SU-DHL-6 (cell line): ENCODE results near the gene DLST.

Experiments
- H2AFZ ChIP-seq: fragments of 200-600 bp; sonication (generic); 2 replicates; pipeline ENCODE4 v1.6.1; 2014; ENCODE audit warnings: low read depth, mild to moderate bottlenecking, moderate library complexity, mixed read lengths, antibody characterized with exemption, low read length; ENCODE audit not compliant: severe bottlenecking
- H3F3A ChIP-seq: fragments of 200-600 bp; shearing (Covaris generic); 2 replicates; pipeline ENCODE4 v1.6.0; 2016; ENCODE audit warnings: antibody characterized with exemption, mild to moderate bottlenecking; ENCODE audit not compliant: insufficient read depth
- H3K27ac ChIP-seq: fragments of 200-600 bp; sonication (generic); 2 replicates; pipeline ENCODE4 v1.5.1; 2016; ENCODE audit warnings: low read depth, mild to moderate bottlenecking, low read length, moderate library complexity, mixed read lengths
- H3K27me3 ChIP-seq: fragments of 200-600 bp; sonication (generic), shearing (Covaris generic); 2 replicates; pipeline ENCODE4 v1.6.0; 2014; ENCODE audit warnings: mild to moderate bottlenecking, low read length
- H3K36me3 ChIP-seq: fragments of 200-600 bp; sonication (generic); 2 replicates; pipeline ENCODE4 v1.6.1; 2014; ENCODE audit warnings: mild to moderate bottlenecking, low read length, mixed read lengths
- H3K4me2 ChIP-seq: fragments of 300-600, 200-600 bp; shearing (Covaris generic), sonication (generic); 2 replicates; pipeline ENCODE4 v1.6.0; 2014; ENCODE audit warnings: low read length, low read depth, mild to moderate bottlenecking; ENCODE audit not compliant: poor library complexity, severe bottlenecking
- H3K4me3 ChIP-seq: fragments of 200-600 bp; sonication (generic); 2 replicates; pipeline ENCODE4 v1.5.1; 2014; ENCODE audit warnings: antibody characterized with exemption, low read length, mild to moderate bottlenecking, mixed read lengths; ENCODE audit not compliant: insufficient read depth, poor library complexity, severe bottlenecking
- H3K79me2 ChIP-seq: fragments of 200-600 bp; sonication (generic); 2 replicates; pipeline ENCODE4 v1.6.1; 2014; ENCODE audit warnings: mild to moderate bottlenecking, low read length, moderate library complexity; ENCODE audit not compliant: insufficient read depth
- H3K9ac ChIP-seq: fragments of 200-600 bp; sonication (generic); 2 replicates; pipeline ENCODE4 v1.7.0; 2014; ENCODE audit warnings: mild to moderate bottlenecking, low read length
- H3K9me2 ChIP-seq: fragments of 200-600 bp; sonication (generic); replicated peaks from 2 replicates; pipeline ENCODE4 v1.6.1; 2014; ENCODE audit warnings: low read length; ENCODE audit not compliant: insufficient read depth
- H3K9me3 ChIP-seq: fragments of 200-600 bp; sonication (generic); 2 replicates; pipeline ENCODE4 v1.6.1; 2014; ENCODE audit warnings: low read length, mixed read lengths; ENCODE audit not compliant: insufficient read depth
- H4K20me1 ChIP-seq: fragments of 200-600 bp; sonication (generic); 2 replicates; pipeline ENCODE4 v1.6.1; 2014; ENCODE audit warnings: low read depth, mild to moderate bottlenecking, antibody characterized with exemption, low read length, moderate library complexity, mixed read lengths
- EZH2phosphoT487 ChIP-seq: fragments of 200-600 bp; sonication (generic), shearing (Covaris generic); conservative IDR thresholded peaks from 2 replicates; pipeline ENCODE4 v1.6.1; 2018; ENCODE audit warnings: mild to moderate bottlenecking, antibody characterized with exemption, low read length, moderate library complexity, mixed read lengths
- TF ChIP-seq, protein P1 (sequence below): fragments of 200-600 bp; sonication (generic); IDR thresholded peaks from one replicate; pipeline ENCODE4 v1.5.1; 2017; ENCODE audit warnings: antibody characterized with exemption, mild to moderate bottlenecking, low read length, moderate library complexity; ENCODE audit not compliant: insufficient read depth, poor library complexity, severe bottlenecking

The DLST gene

GRCh38 chr14:74864198-74864597, 17.5 kb upstream of the DLST start:
- Histone ChIP-seq H4K20me1 (no peaks in the 10 kb centered on the region), H3K4me2 (no peak overlapping the region), H3K79me2 (no peaks in the 10 kb centered on the region), H2AFZ (no peak overlapping the region), H3K9me2 (no peaks in the 10 kb centered on the region), H3K4me3 (no peak overlapping the region), H3K27ac (no peak overlapping the region), H3K36me3 (no peaks in the 10 kb centered on the region), H3K9me3 (no peaks in the 10 kb centered on the region), H3F3A (no peaks in the 10 kb centered on the region), H3K27me3 (no peaks in the 10 kb centered on the region), H3K9ac (no peak overlapping the region)
- TF ChIP-seq, protein P1, sequence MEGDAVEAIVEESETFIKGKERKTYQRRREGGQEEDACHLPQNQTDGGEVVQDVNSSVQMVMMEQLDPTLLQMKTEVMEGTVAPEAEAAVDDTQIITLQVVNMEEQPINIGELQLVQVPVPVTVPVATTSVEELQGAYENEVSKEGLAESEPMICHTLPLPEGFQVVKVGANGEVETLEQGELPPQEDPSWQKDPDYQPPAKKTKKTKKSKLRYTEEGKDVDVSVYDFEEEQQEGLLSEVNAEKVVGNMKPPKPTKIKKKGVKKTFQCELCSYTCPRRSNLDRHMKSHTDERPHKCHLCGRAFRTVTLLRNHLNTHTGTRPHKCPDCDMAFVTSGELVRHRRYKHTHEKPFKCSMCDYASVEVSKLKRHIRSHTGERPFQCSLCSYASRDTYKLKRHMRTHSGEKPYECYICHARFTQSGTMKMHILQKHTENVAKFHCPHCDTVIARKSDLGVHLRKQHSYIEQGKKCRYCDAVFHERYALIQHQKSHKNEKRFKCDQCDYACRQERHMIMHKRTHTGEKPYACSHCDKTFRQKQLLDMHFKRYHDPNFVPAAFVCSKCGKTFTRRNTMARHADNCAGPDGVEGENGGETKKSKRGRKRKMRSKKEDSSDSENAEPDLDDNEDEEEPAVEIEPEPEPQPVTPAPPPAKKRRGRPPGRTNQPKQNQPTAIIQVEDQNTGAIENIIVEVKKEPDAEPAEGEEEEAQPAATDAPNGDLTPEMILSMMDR = no peak
- no peak for TF ChIP-seq EZH2phosphoT487

DNA sequence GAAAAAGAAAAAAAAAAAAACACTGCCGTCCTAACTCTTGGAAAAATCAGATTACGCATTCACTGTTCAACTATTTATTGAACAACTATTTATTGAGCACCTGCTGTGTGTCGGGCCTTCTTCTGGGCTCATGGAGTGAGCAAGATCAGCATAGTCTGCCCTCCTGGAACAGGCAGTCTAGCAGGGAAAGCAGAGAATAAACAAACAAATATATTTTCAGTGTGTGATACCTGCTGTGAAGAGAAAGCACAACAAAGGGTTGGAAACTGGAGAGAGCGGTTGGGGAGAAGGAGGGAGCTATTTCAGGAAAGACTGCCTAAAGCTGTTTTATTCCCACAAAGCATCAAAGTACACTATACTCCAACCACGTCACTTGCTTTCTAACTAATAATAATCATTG, 16.6 kb upstream of the DLST start:
- H3K79me2 ChIP-seq = no peaks in the 10 kb centered on the region
- no peaks in the 10 kb centered on the region for H3K9me3 ChIP-seq
- no peaks in the 10 kb centered on the region for H3K27me3 ChIP-seq
- no peak overlapping the region for H3K4me2 ChIP-seq
- no peak overlapping the region for H3K27ac ChIP-seq
- H2AFZ ChIP-seq = no peak overlapping the region
- H3K9ac ChIP-seq = no peak overlapping the region
- no peak for TF ChIP-seq EZH2phosphoT487
- TF ChIP-seq, protein P1 = no peak
- no peaks in the 10 kb centered on the region for H4K20me1 ChIP-seq
- H3K36me3 ChIP-seq = no peaks in the 10 kb centered on the region
- no peaks in the 10 kb centered on the region for H3K9me2 ChIP-seq
- H3K4me3 ChIP-seq = no peak overlapping the region
- H3F3A ChIP-seq = no peaks in the 10 kb centered on the region

DNA sequence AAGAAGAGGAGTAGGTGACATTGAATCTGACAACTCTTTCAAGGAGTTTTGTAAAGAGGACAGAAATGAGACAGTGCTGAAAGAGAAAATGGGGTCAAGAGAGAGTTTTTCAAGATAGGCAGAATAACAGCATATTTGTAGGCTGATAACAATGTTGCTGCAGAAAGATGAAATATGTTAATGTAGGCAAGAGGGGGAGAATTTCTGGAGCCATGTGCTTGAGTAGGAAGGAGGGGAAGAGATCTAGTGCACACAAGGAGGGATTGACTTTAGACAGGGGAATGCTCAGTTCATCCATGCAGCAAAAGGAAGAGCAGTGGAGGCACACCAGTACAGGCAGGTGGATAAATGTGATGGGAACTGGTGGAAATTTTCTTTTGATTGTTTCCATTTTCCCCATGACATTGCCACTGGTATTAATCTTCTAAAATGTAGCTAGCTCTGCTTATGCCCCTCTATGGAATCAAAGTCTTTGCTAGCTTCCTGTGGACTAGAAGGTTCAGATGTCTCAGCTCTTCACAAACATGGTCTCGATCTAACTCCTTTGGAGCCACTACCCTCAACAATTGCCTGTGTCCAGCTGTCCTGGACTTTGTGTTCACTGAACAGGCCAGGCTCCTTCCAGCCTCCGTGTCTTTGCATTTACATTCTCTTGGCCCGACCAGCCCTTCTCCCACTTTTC, 14.9 kb upstream of the DLST start:
- TF ChIP-seq EZH2phosphoT487 = no peak
- TF ChIP-seq, protein P1 = no peak
- Histone ChIP-seq H3K4me3 (no peak overlapping the region), H3K27me3 (no peaks in the 10 kb centered on the region), H3K9me3 (no peaks in the 10 kb centered on the region), H4K20me1 (no peaks in the 10 kb centered on the region), H2AFZ (no peak overlapping the region), H3K79me2 (no peaks in the 10 kb centered on the region), H3K4me2 (no peak overlapping the region), H3K9ac (no peak overlapping the region), H3K9me2 (no peaks in the 10 kb centered on the region), H3F3A (no peaks in the 10 kb centered on the region), H3K27ac (no peak overlapping the region), H3K36me3 (no peaks in the 10 kb centered on the region)

- Histone ChIP-seq H2AFZ (no peak overlapping the region), H3K27ac (no peak overlapping the region)
Measured at GRCh38 chr14:74867673-74868072, 14.0 kb upstream of the DLST start.

More at GRCh38 chr14:74867673-74868072, 14.0 kb upstream of the DLST start:
- no peaks in the 10 kb centered on the region for H3K36me3 ChIP-seq
- H3K9ac ChIP-seq = no peak overlapping the region
- H4K20me1 ChIP-seq = no peaks in the 10 kb centered on the region
- no peak overlapping the region for H3K4me2 ChIP-seq
- no peaks in the 10 kb centered on the region for H3K9me3 ChIP-seq
- no peaks in the 10 kb centered on the region for H3F3A ChIP-seq
- no peaks in the 10 kb centered on the region for H3K27me3 ChIP-seq
- no peak for TF ChIP-seq EZH2phosphoT487
- TF ChIP-seq, protein P1 = no peak
- H3K9me2 ChIP-seq = no peaks in the 10 kb centered on the region
- no peaks in the 10 kb centered on the region for H3K79me2 ChIP-seq
- no peak overlapping the region for H3K4me3 ChIP-seq
